Measurements from ENCODE around the gene ZSWIM4.

- TF ChIP-seq POLR2A (IDR thresholded peaks at IDR 0.05): no peak
- no peak for TF ChIP-seq CTCF (IDR thresholded peaks at IDR 0.05)
Observed at GRCh38 chr19:13812544-13812943, 17.3 kb downstream of the ZSWIM4 start.
